Dermis microvascular lymphatic vessel endothelial cell (primary cell): ENCODE data around the gene RAB6C. TPM values are rescaled to one million over a fixed set of nuclear protein-coding genes. Genes with fewer than 3 reads are reported as not detected.
A peak's percentile ranks its signal among the peaks of the same experiment; 100 is the strongest.
"Not testable (repeated sequence)": the region's sequence is repeated elsewhere in the genome, so short reads cannot be mapped to it uniquely, and the experiment has no call there.

Experiments used
- DNase-seq, 2 donors: peaks; one replicate each; pipeline versions ENCODE4 v3.0.0 to v3.0.0-alpha.2; 2010; ENCODE audit warnings: low read depth in 2 of 2
- total RNA-seq: library from RNA; depleted of rRNA; stranded (reverse); fragments of >200 nt; gene quantifications from 2 replicates; pipeline ENCODE4 v1.2.1, GENCODE V29; 2014

RAB6C gene
- total RNA-seq, 1 donor from 2014 or later = not detected

GRCh38 chr2:129993151-129993550 is 13.7 kb downstream of the RAB6C start:
- not testable (repeated sequence) for DNase-seq

GRCh38 chr2:129996657-129997237 is 17.3 kb downstream of the RAB6C start:
- DNase-seq = not testable (repeated sequence)

GRCh38 chr2:129998771-129999170 is 19.3 kb downstream of the RAB6C start:
- DNase-seq = not testable (repeated sequence)

GRCh38 chr2:130005862-130006261 is 26.4 kb downstream of the RAB6C start:
- not testable (repeated sequence) for DNase-seq

- DNase-seq = not testable (repeated sequence)
Observed at GRCh38 chr2:130016701-130017100, 37.2 kb downstream of the RAB6C start.

- DNase-seq = no peak
Observed at GRCh38 chr2:130019402-130019801, 39.9 kb downstream of the RAB6C start.

- not testable (repeated sequence) for DNase-seq
Observed at GRCh38 chr2:130020069-130020468, 40.6 kb downstream of the RAB6C start.

GRCh38 chr2:130025931-130026330 is 46.5 kb downstream of the RAB6C start:
- DNase-seq = peak in 1 of 2 donors; percentile 4

Other genes with a start within 250 kb of the RAB6C start
- 0.13 and 0.25 TPM in 2 replicates for gene POTEF, start 149.6 kb downstream of the RAB6C start, total RNA-seq
- gene CCDC74B, start 165.4 kb downstream of the RAB6C start, total RNA-seq = 0.51 and 0.64 TPM in 2 replicates
- gene SMPD4, start 201.9 kb downstream of the RAB6C start, total RNA-seq = 10.4 and 15.7 TPM in 2 replicates
- gene MZT2B, start 202.6 kb downstream of the RAB6C start, total RNA-seq = 153 and 186 TPM in 2 replicates
- gene TUBA3E, start 218.8 kb downstream of the RAB6C start, total RNA-seq = not detected in 2 replicates